ENCODE measurements around the gene DNAJC5G.

DNA sequence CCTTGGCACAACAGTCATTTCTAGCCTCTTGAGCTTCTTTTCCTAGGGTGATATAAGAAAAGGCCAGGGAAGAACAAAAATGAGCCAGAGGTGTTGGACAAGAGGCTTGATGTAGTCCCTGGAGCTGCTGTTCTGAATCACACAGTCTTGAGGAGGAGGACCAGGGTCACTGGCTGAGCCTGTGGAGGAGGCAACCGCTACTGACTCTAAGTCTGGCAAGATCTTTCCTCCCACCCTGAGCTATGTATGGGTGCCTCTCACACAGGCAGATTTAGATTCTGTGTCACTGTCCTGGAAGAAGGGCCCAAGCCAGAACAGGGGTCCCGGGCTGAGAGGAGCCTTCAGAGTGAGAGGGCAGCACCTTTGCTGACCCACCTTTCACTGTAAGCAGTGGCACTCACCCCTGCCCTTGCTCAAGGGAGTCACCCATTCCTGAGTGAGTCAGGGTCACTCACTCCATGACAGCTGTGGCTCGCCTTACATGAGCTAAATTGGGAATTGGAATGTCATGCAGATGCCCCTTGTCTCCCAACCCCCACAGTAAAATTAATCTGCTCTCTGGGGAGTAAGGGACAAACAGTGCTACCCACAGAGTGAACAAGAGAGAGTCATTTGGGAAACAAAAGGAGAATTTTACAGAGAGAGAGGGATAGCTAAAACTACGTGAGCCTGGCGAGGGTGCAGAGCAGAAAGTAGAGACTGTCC is 6.8 kb downstream of the DNAJC5G start, which contains the start of gene TRIM54:
- TF ChIP-seq ZNF44 (CRISPR knock-in tag; IDR thresholded peaks at IDR 0.05) (no peak), CTCF (CRISPR knock-in tag; IDR thresholded peaks at IDR 0.05) (no peak)
